ENCODE measurements around the gene SSU72.
"Not testable (repeated sequence)": the region's sequence is repeated elsewhere in the genome, so short reads cannot be mapped to it uniquely, and the experiment has no call there.

The SSU72 gene

DNA sequence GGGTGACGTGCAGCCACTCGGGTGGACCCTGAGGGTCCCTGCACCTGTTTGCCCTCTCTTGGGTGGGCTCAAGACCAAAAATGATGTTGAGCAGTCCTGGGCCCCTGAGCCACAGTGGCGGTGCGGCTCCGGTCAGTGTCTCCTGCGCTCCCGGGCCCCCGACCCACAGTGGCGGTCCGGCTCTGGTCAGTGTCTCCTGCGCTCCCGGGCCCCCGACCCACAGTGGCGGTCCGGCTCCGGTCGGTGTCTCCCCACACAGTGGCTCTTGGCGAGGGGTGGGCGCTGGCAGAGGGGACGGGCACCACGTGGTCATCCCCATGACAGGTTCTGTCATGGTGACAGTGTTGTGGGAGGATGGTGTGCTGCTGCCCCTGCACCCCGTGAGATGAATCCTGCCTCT, 80.4 kb downstream of the SSU72 start:
- FAIRE-seq = not testable (repeated sequence)
